ENCODE measurements around the gene NF1.
"Not testable (repeated sequence)": the region's sequence is repeated elsewhere in the genome, so short reads cannot be mapped to it uniquely, and the experiment has no call there.

DNA sequence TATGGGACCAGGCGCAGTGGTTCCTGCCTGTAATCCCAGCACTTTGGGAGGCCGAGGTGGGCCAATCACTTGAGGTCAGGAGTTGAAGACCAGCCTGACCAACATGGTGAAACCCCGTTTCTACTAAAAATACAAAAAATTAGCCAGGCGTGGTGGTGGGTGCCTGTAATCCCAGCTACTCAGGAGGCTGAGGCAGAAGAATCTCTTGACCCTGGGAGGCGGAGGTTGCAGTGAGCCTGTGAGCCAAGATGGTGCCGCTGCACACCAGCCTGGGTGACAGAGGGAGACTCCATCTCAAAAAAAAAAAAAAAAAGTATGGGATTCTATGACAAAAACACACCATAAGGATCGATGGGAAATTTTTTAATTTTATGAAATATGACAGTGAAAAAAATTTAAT lies 217.4 kb downstream of the NF1 start:
- TF ChIP-seq, protein P1, sequence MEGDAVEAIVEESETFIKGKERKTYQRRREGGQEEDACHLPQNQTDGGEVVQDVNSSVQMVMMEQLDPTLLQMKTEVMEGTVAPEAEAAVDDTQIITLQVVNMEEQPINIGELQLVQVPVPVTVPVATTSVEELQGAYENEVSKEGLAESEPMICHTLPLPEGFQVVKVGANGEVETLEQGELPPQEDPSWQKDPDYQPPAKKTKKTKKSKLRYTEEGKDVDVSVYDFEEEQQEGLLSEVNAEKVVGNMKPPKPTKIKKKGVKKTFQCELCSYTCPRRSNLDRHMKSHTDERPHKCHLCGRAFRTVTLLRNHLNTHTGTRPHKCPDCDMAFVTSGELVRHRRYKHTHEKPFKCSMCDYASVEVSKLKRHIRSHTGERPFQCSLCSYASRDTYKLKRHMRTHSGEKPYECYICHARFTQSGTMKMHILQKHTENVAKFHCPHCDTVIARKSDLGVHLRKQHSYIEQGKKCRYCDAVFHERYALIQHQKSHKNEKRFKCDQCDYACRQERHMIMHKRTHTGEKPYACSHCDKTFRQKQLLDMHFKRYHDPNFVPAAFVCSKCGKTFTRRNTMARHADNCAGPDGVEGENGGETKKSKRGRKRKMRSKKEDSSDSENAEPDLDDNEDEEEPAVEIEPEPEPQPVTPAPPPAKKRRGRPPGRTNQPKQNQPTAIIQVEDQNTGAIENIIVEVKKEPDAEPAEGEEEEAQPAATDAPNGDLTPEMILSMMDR (IDR thresholded peaks at IDR 0.05): not testable (repeated sequence)
- not testable (repeated sequence) for TF ChIP-seq POLR2AphosphoS5, POLR2A, EP300 (IDR thresholded peaks at IDR 0.05)

All from sigmoid colon (tissue), 4 donors.